Measurements from ENCODE around the gene HOXB9. TPM values are rescaled to one million over a fixed set of nuclear protein-coding genes. Genes with fewer than 3 reads are reported as not detected.

Gene HOXB9
- total and polyA plus RNA-seq, 9 of the 15 experiments (the other 6 are each of a cell fraction or from before 2014, with no cell fraction given): 3.1 to 196 (median 77.6) TPM

DNA sequence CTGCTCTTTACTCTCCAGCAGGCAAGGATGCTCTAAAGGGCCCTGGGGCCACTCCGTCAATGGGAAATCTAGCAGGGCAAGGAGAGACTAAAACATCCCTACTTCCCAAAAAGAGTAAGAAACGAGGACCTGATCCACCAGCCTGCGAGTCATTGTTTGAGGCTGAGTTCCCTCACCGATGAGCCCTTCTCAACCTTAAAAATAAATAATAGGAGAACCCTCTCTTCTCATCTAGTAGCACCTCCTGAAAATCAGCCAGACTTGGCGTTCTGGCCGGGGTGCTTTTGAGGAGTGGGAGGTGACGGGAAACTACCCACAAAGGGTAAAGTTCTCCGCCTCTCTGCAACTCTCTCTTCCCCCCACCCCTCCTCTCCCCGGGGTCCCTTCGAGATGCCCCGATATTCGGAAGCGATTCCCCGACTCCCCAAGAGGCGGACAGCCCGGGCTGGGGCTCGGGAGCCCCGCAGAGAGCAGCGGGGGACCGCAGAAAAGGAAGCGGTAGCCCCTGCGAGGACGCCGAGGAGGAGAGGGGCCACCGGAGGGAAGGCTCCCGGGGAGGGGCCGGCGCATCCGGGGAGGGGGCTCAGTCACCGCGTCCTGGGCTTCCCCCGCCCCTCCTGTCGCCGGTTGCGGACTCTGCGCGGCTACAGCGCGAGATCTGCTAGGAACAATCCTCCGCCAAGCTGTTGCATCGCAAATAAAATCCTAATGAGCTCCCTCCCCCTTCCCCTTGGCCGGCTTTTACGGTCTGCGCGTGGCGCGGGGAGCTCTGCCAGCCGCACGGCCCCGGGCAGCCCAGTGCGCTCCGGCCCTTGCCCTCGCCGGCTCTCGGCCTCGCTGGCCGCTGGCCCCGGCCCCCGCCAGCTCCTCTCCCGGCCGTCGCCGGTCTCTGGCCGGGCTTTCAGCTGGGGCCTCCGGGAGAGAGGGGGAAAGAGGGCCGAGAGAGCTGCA, 1.3 kb downstream of the HOXB9 start (continued):
- TF ChIP-seq ZBTB49 (CRISPR knock-in tag; IDR thresholded peaks at IDR 0.05; ENCODE audit: borderline replicate concordance) (no peak), GATAD2B (IDR thresholded peaks at IDR 0.05; ENCODE audit: borderline replicate concordance) (no peak), HDAC8 (tag; IDR thresholded peaks at IDR 0.05) (no peak), TCF7 (IDR thresholded peaks at IDR 0.05; ENCODE audit: borderline replicate concordance) (no peak), HNRNPL (IDR thresholded peaks at IDR 0.05; ENCODE audit: low read depth, low read length) (no peak), SMAD3 (CRISPR knock-in tag; conservative IDR thresholded peaks at IDR 0.05) (no peak), XRCC5 (IDR thresholded peaks at IDR 0.05; ENCODE audit: low read depth, low read length) (no peak), TCF15 (CRISPR knock-in tag; IDR thresholded peaks at IDR 0.05) (no peak), NEUROD1 (IDR thresholded peaks at IDR 0.05; ENCODE audit: borderline replicate concordance, low read depth, low read length, partially characterized antibody) (no peak), RBBP5 (IDR thresholded peaks at IDR 0.05; ENCODE audit: borderline replicate concordance, insufficient read depth, low read length, poor library complexity, severe bottlenecking) (peak; percentile 61), CUX1 (CRISPR knock-in tag; IDR thresholded peaks at IDR 0.05) (no peak), ZBTB7A (IDR thresholded peaks at IDR 0.05; ENCODE audit: borderline replicate concordance, control insufficient read depth, low read depth, low read length) (peak; percentile 91; the same call in 1 of the 2 replicates), SIRT6 (IDR thresholded peaks at IDR 0.05; ENCODE audit: low read depth, low read length) (no peak)
- TF ChIP-seq, protein P1, sequence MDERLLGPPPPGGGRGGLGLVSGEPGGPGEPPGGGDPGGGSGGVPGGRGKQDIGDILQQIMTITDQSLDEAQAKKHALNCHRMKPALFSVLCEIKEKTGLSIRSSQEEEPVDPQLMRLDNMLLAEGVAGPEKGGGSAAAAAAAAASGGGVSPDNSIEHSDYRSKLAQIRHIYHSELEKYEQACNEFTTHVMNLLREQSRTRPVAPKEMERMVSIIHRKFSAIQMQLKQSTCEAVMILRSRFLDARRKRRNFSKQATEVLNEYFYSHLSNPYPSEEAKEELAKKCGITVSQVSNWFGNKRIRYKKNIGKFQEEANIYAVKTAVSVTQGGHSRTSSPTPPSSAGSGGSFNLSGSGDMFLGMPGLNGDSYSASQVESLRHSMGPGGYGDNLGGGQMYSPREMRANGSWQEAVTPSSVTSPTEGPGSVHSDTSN (CRISPR knock-in tag; IDR thresholded peaks at IDR 0.05; ENCODE audit: low read depth): no peak
- TF ChIP-seq, protein P1 (tag; conservative IDR thresholded peaks at IDR 0.05; ENCODE audit: low read depth): no peak

All from K562 (cell line).